Neural cell (in vitro differentiated cells): ENCODE measurements around the gene PAMR1.

Source experiments
- EZH2 ChIP-seq: fragments of 200-600, 300-800 bp; shearing (Covaris generic), sonication (generic); IDR thresholded peaks from 2 replicates; pipeline ENCODE4 v1.6.1; 2014; ENCODE audit warnings: antibody characterized with exemption, low read length, borderline replicate concordance, mild to moderate bottlenecking; ENCODE audit not compliant: insufficient read depth, poor library complexity, severe bottlenecking
- MXI1 ChIP-seq: fragments of 450-650 bp; conservative IDR thresholded peaks from 2 replicates; pipeline ENCODE4 v1.6.1; 2014; ENCODE audit warnings: antibody characterized with exemption, mild to moderate bottlenecking; ENCODE audit not compliant: poor library complexity, severe bottlenecking
- TF ChIP-seq, protein P1 (sequence below): fragments of 450-650 bp; IDR thresholded peaks from 2 replicates; pipeline ENCODE4 v1.5.1; 2014; ENCODE audit warnings: antibody characterized with exemption, mild to moderate bottlenecking, moderate library complexity; ENCODE audit not compliant: poor library complexity, severe bottlenecking

DNA sequence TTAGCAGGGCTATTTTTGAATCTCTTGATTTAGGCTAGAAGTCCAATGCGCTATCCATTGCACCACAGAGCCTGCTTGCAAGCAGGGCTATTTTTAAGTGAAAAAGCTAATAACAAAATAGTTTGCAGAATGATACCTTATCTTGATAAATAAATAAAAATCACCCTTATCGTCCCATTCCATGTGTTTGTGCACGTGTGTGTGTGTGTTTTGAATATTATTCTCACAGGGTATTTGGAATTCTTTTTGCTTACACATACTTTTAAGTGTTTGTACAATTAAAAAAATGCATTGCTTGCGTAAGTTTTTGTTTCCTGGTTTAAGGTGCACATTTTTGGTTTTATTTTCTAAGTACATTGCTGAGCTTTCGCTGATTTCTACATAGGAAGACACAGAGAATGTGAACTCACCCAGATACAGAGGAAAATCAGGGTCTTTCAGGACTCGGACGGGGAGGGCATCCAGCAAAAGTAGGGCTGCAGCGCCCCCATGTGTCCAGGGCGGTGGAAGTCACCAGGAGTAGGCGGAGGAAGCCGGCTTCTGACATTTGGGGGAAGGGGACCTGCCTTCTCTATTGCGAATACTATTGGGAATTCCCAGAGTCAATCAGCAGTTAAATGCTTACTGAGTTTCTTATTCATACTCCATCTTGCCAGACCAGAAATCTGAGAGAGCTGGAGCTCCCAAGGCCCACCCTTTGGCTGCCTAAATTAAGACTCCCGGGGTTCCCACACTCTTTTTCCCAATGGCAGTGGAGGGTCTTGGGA is 133.3 kb downstream of the PAMR1 start:
- TF ChIP-seq, protein P1, sequence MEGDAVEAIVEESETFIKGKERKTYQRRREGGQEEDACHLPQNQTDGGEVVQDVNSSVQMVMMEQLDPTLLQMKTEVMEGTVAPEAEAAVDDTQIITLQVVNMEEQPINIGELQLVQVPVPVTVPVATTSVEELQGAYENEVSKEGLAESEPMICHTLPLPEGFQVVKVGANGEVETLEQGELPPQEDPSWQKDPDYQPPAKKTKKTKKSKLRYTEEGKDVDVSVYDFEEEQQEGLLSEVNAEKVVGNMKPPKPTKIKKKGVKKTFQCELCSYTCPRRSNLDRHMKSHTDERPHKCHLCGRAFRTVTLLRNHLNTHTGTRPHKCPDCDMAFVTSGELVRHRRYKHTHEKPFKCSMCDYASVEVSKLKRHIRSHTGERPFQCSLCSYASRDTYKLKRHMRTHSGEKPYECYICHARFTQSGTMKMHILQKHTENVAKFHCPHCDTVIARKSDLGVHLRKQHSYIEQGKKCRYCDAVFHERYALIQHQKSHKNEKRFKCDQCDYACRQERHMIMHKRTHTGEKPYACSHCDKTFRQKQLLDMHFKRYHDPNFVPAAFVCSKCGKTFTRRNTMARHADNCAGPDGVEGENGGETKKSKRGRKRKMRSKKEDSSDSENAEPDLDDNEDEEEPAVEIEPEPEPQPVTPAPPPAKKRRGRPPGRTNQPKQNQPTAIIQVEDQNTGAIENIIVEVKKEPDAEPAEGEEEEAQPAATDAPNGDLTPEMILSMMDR = peak; percentile 90
- TF ChIP-seq EZH2 (no peak), MXI1 (no peak)
